Osteocyte (in vitro differentiated cells): ENCODE data around the gene ATXN1. TPM values are rescaled to one million over a fixed set of nuclear protein-coding genes. Genes with fewer than 3 reads are reported as not detected.
"Not testable (repeated sequence)": the region's sequence is repeated elsewhere in the genome, so short reads cannot be mapped to it uniquely, and the experiment has no call there.

Source experiments
- DNase-seq: peaks from one replicate; pipeline ENCODE4 v3.0.0; 2021; ENCODE audit warnings: mixed read lengths; ENCODE audit not compliant: unreplicated experiment; ENCODE audit errors: extremely low spot score
- H3K27ac Mint-ChIP-seq: one replicate; pipeline ENCODE4 v1.8.0; 2021; ENCODE audit warnings: mild to moderate bottlenecking, mixed read lengths; ENCODE audit not compliant: unreplicated experiment
- H3K27me3 Mint-ChIP-seq: one replicate; pipeline ENCODE4 v1.8.0; 2021; ENCODE audit warnings: mixed read lengths; ENCODE audit not compliant: unreplicated experiment
- H3K36me3 Mint-ChIP-seq: one replicate; pipeline ENCODE4 v1.8.0; 2021; ENCODE audit warnings: mixed read lengths; ENCODE audit not compliant: unreplicated experiment
- H3K4me1 Mint-ChIP-seq: one replicate; pipeline ENCODE4 v1.8.0; 2021; ENCODE audit warnings: mixed read lengths; ENCODE audit not compliant: unreplicated experiment
- H3K4me3 Mint-ChIP-seq: one replicate; pipeline ENCODE4 v1.8.0; 2021; ENCODE audit warnings: mild to moderate bottlenecking, moderate library complexity, mixed read lengths; ENCODE audit not compliant: unreplicated experiment
- H3K9me3 Mint-ChIP-seq: one replicate; pipeline ENCODE4 v1.8.0; 2021; ENCODE audit warnings: mixed read lengths; ENCODE audit not compliant: unreplicated experiment
- CTCF ChIP-seq: fragments of 200-600 bp; sonication (generic); IDR thresholded peaks from 2 replicates; pipeline ENCODE4 v1.5.0; 2021; ENCODE audit warnings: antibody characterized with exemption, mild to moderate bottlenecking, moderate library complexity
- total RNA-seq: library from RNA; stranded (reverse); gene quantifications from 2 replicates; pipeline ENCODE4 v1.2.1, GENCODE V29; 2021

The ATXN1 gene
- total RNA-seq, 1 donor from 2014 or later: 54.4 TPM

GRCh38 chr6:16466800-16467553 lies 294.3 kb downstream of the ATXN1 start:
- no peaks in the 10 kb centered on the region for H3K27me3 Mint-ChIP-seq
- no peak for TF ChIP-seq CTCF
- no peaks in the 10 kb centered on the region for H3K36me3 Mint-ChIP-seq
- no peaks in the 10 kb centered on the region for H3K9me3 Mint-ChIP-seq
- H3K4me3 Mint-ChIP-seq: no peak overlapping the region
- DNase-seq: no peak
- H3K4me1 Mint-ChIP-seq: peaks cover 20% of the 10 kb centered on the region
- H3K27ac Mint-ChIP-seq: no peak overlapping the region

GRCh38 chr6:16464045-16464444 lies 297.2 kb downstream of the ATXN1 start:
- Mint-ChIP-seq H3K4me3 (no peak overlapping the region), H3K27ac (no peak overlapping the region), H3K36me3 (no peaks in the 10 kb centered on the region), H3K9me3 (no peaks in the 10 kb centered on the region), H3K27me3 (no peaks in the 10 kb centered on the region), H3K4me1 (peaks cover 5% of the 10 kb centered on the region)
- TF ChIP-seq CTCF: no peak
- no peak for DNase-seq

- H3K9me3 Mint-ChIP-seq, H3K27ac Mint-ChIP-seq, DNase-seq, H3K36me3 Mint-ChIP-seq, H3K4me1 Mint-ChIP-seq, H3K4me3 Mint-ChIP-seq, H3K27me3 Mint-ChIP-seq: not testable (repeated sequence)
Observed at GRCh38 chr6:16463246-16463645, 298.0 kb downstream of the ATXN1 start.

- peaks cover 2% of the 10 kb centered on the region for H3K4me1 Mint-ChIP-seq
- no peaks in the 10 kb centered on the region for H3K27me3 Mint-ChIP-seq
- DNase-seq: no peak
- peaks cover 1% of the 10 kb centered on the region for H3K36me3 Mint-ChIP-seq
- no peaks in the 10 kb centered on the region for H3K9me3 Mint-ChIP-seq
- TF ChIP-seq CTCF: no peak
- no peak overlapping the region for H3K27ac Mint-ChIP-seq
- no peak overlapping the region for H3K4me3 Mint-ChIP-seq
Observed at GRCh38 chr6:16461491-16461890, 299.8 kb downstream of the ATXN1 start.

GRCh38 chr6:16459472-16459871 lies 301.8 kb downstream of the ATXN1 start:
- H3K9me3 Mint-ChIP-seq, H3K36me3 Mint-ChIP-seq, DNase-seq, H3K4me1 Mint-ChIP-seq, H3K27me3 Mint-ChIP-seq, H3K4me3 Mint-ChIP-seq, H3K27ac Mint-ChIP-seq: not testable (repeated sequence)

GRCh38 chr6:16452348-16452747 lies 308.9 kb downstream of the ATXN1 start:
- Mint-ChIP-seq H3K27me3 (no peaks in the 10 kb centered on the region), H3K9me3 (peaks cover 5% of the 10 kb centered on the region), H3K4me1 (peaks cover 9% of the 10 kb centered on the region), H3K4me3 (no peak overlapping the region), H3K27ac (no peak overlapping the region), H3K36me3 (peaks cover 8% of the 10 kb centered on the region)
- no peak for TF ChIP-seq CTCF
- DNase-seq: no peak
